ENCODE results near the gene TFPT.
A peak's percentile ranks its signal among the peaks of the same experiment; 100 is the strongest.

DNA sequence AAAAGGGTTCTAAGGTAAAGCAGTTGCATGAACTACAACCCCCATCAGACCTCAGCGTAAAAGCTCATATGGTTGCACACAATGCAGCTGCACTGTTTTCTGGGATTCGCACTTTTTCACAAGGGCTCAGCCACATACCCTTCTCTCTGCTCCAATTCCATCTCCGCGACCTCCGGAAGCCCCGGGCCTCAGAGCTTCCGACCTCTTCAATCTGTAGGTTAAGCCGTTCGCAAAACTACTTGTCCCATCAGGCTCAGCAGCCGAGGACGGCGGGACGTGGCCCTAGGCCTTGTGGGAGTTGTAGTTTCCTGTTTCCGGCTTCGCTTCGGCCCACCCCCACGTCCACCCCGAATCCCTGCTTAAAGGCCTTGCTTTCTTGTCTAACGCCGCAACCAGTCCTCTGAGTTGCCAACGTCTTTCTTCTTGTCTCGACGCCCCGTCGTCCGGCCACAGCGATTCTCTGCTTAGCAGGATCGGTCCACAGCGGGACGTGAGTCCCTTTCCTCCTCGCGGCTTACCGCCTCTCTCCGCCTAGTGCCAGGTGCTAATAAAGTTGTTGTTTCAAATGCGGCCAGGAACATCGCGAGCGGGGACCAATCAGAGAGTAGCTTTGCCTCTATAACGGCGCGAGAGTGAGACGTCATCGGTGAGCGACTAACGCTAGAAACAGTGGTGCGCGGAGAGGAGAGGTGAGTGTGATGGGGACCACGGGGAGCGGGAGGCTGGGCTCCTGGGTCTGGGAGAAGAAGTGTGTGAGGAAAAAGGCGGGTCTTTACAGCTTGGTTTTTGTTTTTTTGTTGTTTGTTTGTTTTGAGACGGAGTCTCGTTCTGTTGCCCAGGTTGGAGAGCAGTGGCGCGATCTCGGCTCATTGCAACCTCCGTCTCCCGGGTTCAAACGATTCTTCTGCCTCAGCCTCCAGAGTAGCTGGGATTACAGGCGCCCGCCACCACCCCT is at the start of gene TFPT, which contains the start of gene PRPF31:
- TF ChIP-seq, protein P1, sequence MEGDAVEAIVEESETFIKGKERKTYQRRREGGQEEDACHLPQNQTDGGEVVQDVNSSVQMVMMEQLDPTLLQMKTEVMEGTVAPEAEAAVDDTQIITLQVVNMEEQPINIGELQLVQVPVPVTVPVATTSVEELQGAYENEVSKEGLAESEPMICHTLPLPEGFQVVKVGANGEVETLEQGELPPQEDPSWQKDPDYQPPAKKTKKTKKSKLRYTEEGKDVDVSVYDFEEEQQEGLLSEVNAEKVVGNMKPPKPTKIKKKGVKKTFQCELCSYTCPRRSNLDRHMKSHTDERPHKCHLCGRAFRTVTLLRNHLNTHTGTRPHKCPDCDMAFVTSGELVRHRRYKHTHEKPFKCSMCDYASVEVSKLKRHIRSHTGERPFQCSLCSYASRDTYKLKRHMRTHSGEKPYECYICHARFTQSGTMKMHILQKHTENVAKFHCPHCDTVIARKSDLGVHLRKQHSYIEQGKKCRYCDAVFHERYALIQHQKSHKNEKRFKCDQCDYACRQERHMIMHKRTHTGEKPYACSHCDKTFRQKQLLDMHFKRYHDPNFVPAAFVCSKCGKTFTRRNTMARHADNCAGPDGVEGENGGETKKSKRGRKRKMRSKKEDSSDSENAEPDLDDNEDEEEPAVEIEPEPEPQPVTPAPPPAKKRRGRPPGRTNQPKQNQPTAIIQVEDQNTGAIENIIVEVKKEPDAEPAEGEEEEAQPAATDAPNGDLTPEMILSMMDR (IDR thresholded peaks at IDR 0.05): peak in 1 of 7 experiments; percentile 16
- TF ChIP-seq POLR2A (IDR thresholded peaks at IDR 0.05) (peak in 2 of 4 donors; percentile 28 to 64), EP300 (IDR thresholded peaks at IDR 0.05) (no peak), POLR2AphosphoS5 (IDR thresholded peaks at IDR 0.05) (peak; percentile 79 to 96 (median 87))
